Natural killer cell (primary cell): Measurements from ENCODE around the gene IGF2BP2. TPM values are rescaled to one million over a fixed set of nuclear protein-coding genes. Genes with fewer than 3 reads are reported as not detected.

Experiments used
- ATAC-seq, 3 donors: fragments of 150-1000 bp in 2 of 3; fragments of 200-7000 bp in 1 of 3; cut with Tn5 transposase; 1 replicate in 1 of 3; 2 replicates in 2 of 3; pipeline ENCODE4 v1.10.0; 2021; ENCODE audit warnings: mild to moderate bottlenecking in 2 of 3, moderate library complexity in 2 of 3
- DNase-seq, 2 donors: peaks; one replicate each; pipeline versions ENCODE4 v3.0.0 to v3.0.0-alpha.2; 2013 to 2021; ENCODE audit warnings: mixed read lengths in 1 of 2
- H3K27ac ChIP-seq: one replicate; pipeline ENCODE4 v1.5.1; 2013; ENCODE audit warnings: mild to moderate bottlenecking, low read length
- H3K27me3 ChIP-seq: one replicate; pipeline ENCODE4 v1.6.1; 2013; ENCODE audit warnings: low read length; ENCODE audit not compliant: control insufficient read depth, insufficient read depth
- H3K36me3 ChIP-seq: one replicate; pipeline ENCODE4 v1.6.1; 2013; ENCODE audit warnings: low read length; ENCODE audit not compliant: control insufficient read depth, insufficient read depth
- H3K4me1 ChIP-seq: one replicate; pipeline ENCODE4 v1.6.1; 2013; ENCODE audit warnings: low read length; ENCODE audit not compliant: control insufficient read depth, insufficient read depth
- H3K4me3 ChIP-seq: one replicate; pipeline ENCODE4 v1.5.1; 2013; ENCODE audit warnings: low read length
- H3K9me3 ChIP-seq: one replicate; pipeline ENCODE4 v1.6.1; 2013; ENCODE audit warnings: low read length; ENCODE audit not compliant: control insufficient read depth, insufficient read depth
- H3K27ac Mint-ChIP-seq, 2 donors: one replicate each; pipeline ENCODE4 v1.8.0; 2022; ENCODE audit warnings: mild to moderate bottlenecking in 2 of 2, mixed read lengths in 2 of 2, moderate library complexity in 1 of 2
- H3K27me3 Mint-ChIP-seq, 2 donors: one replicate each; pipeline ENCODE4 v1.8.0; 2022; ENCODE audit warnings: low read depth in 2 of 2, mixed read lengths in 2 of 2
- H3K36me3 Mint-ChIP-seq: one replicate; pipeline ENCODE4 v1.8.0; 2022; ENCODE audit warnings: mixed read lengths
- H3K4me1 Mint-ChIP-seq, 2 donors: one replicate each; pipeline ENCODE4 v1.8.0; 2022; ENCODE audit warnings: mixed read lengths in 2 of 2
- H3K4me3 Mint-ChIP-seq: one replicate; pipeline ENCODE4 v1.8.0; 2022; ENCODE audit warnings: mild to moderate bottlenecking, moderate library complexity, mixed read lengths
- H3K9me3 Mint-ChIP-seq, 2 donors: one replicate each; pipeline ENCODE4 v1.8.0; 2022; ENCODE audit warnings: mixed read lengths in 2 of 2
- WGBS: methylation state at CpG from one replicate; pipeline ENCODE4 v1.1.7; 2013; ENCODE audit warnings: missing lambda C conversion rate; ENCODE audit not compliant: insufficient coverage; 5-methylcytosine and 5-hydroxymethylcytosine counted together
- intact Hi-C: fragments of 100-400 bp; cut with micrococcal nuclease; formaldehyde crosslinking; loops from one replicate; pipeline ENCODE4 v1.14.2; 2022
- total RNA-seq, 4 donors: library from RNA; stranded (reverse); fragments of 120-200 nt in 1 of 4; gene quantifications; one replicate each; pipeline versions ENCODE4 v1.2.3 to v1.2.4, GENCODE V29; 2013 to 2022
- TF ChIP-seq, protein P1 (sequence below): fragments of 200-600 bp; IDR thresholded peaks from one replicate; pipeline ENCODE4 v1.8.0; 2022; ENCODE audit warnings: antibody characterized with exemption

The IGF2BP2 gene
- total RNA-seq, 3 donors from 2014 or later (not counting 1 experiment from before 2014, with no cell fraction given) = 4.2 to 16.8 (median 8.8) TPM

DNA sequence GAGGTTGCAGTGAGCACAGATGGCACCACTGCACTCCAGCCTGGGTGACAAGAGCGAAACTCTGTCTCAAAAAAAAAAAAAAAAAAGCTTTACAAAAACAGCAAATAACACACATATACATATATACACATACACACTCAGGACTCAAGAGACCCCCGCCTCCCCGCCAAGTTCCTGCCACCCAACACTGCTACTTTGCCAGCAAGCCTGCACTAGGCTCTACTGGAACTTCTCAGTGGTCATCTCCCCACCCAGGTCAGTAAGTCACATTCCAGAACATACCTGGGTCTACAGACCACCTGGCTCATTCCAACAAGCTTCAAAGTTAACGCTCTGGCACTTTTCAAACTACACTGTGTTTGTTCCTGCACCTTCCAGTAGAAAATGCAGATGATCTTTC, 176.4 kb downstream of the IGF2BP2 start:
- no peaks in the 10 kb centered on the region for H3K9me3 Mint-ChIP-seq
- Histone ChIP-seq H3K9me3 (no peaks in the 10 kb centered on the region), H3K27ac (no peak overlapping the region), H3K27me3 (no peaks in the 10 kb centered on the region), H3K4me3 (no peak overlapping the region), H3K36me3 (no peaks in the 10 kb centered on the region), H3K4me1 (no peaks in the 10 kb centered on the region)
- TF ChIP-seq, protein P1, sequence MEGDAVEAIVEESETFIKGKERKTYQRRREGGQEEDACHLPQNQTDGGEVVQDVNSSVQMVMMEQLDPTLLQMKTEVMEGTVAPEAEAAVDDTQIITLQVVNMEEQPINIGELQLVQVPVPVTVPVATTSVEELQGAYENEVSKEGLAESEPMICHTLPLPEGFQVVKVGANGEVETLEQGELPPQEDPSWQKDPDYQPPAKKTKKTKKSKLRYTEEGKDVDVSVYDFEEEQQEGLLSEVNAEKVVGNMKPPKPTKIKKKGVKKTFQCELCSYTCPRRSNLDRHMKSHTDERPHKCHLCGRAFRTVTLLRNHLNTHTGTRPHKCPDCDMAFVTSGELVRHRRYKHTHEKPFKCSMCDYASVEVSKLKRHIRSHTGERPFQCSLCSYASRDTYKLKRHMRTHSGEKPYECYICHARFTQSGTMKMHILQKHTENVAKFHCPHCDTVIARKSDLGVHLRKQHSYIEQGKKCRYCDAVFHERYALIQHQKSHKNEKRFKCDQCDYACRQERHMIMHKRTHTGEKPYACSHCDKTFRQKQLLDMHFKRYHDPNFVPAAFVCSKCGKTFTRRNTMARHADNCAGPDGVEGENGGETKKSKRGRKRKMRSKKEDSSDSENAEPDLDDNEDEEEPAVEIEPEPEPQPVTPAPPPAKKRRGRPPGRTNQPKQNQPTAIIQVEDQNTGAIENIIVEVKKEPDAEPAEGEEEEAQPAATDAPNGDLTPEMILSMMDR = no peak
- WGBS = 89% methylated on average over 4 of the region's 4 CpGs
- H3K27ac Mint-ChIP-seq = no peak overlapping the region
- H3K4me3 Mint-ChIP-seq = no peak overlapping the region
- intact Hi-C loops = no loop called here
- ATAC-seq (no peak), DNase-seq (no peak)
- no peaks in the 10 kb centered on the region for H3K36me3 Mint-ChIP-seq
- H3K27me3 Mint-ChIP-seq = no peaks in the 10 kb centered on the region
- peaks cover 0 to 5% of the 10 kb centered on the region in 2 donors for H3K4me1 Mint-ChIP-seq

DNA sequence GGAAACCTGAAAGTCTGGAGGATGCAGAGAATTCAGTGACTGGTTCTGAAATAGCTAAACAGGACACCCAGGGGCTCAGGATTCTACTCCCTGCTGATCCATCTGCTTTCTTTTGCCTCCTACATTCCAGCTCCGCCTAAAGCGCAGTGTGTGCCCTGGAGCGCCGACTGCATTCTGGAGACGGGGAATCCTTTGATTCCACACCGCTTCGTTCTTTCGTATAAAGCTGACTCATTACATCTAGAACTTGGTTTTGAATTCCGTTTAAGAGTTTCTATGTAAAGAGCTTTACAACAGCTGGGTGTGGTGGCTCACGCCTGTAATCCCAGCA, 177.0 kb downstream of the IGF2BP2 start:
- Mint-ChIP-seq H3K4me1 (peaks cover 0 to 5% of the 10 kb centered on the region in 2 donors), H3K4me3 (no peak overlapping the region), H3K27me3 (no peaks in the 10 kb centered on the region), H3K9me3 (no peaks in the 10 kb centered on the region), H3K36me3 (no peaks in the 10 kb centered on the region), H3K27ac (no peak overlapping the region)
- Histone ChIP-seq H3K4me1 (no peaks in the 10 kb centered on the region), H3K36me3 (no peaks in the 10 kb centered on the region), H3K27me3 (no peaks in the 10 kb centered on the region), H3K9me3 (no peaks in the 10 kb centered on the region), H3K4me3 (no peak overlapping the region), H3K27ac (no peak overlapping the region)
- TF ChIP-seq, protein P1 = no peak
- WGBS = 95% methylated on average over 10 of the region's 10 CpGs
- ATAC-seq (no peak), DNase-seq (no peak)
- intact Hi-C loops = no loop called here

DNA sequence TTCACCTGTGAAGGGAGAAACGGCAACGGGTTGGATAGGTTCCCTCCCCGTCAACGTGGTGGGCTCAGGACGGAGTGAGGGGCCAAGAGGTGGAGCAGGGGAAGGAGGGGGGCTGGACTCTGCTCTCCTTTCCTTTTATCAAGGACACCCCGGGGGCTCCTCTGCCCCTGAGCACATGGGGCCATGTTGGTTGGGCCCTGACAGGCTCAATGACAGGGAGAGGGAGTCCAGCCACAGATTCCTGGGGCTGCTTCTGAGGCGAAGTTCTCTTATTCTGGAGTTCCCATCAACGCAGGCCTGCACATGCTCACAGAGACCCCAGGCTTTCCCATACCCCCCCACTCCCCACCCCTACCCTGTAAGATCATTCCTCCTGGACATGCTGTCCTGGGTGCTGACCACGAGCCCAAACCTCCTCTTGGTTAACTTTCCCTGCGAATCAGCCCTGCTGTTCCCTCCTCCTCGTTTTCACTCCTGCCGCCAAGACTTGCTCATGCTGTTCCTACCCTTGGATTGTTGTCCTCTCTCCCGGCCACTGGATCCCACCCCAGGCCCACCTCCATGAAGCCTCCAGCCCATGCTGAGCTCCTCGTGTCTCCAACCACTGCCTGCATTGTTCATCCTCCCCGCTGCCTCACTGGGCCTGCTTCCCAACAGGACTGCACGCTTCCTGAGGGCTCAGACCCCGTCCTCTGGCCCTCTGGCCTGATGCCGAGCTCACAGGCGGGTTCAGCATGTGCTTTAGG, 177.5 kb downstream of the IGF2BP2 start:
- ATAC-seq = no peak

More for the DNA sequence above, 177.5 kb downstream of the IGF2BP2 start:
- Histone ChIP-seq H3K4me1 (no peaks in the 10 kb centered on the region), H3K27ac (no peak overlapping the region), H3K9me3 (no peaks in the 10 kb centered on the region), H3K4me3 (no peak overlapping the region), H3K27me3 (no peaks in the 10 kb centered on the region), H3K36me3 (no peaks in the 10 kb centered on the region)
- Mint-ChIP-seq H3K27ac (no peak overlapping the region), H3K9me3 (no peaks in the 10 kb centered on the region), H3K4me3 (no peak overlapping the region), H3K36me3 (no peaks in the 10 kb centered on the region), H3K27me3 (no peaks in the 10 kb centered on the region), H3K4me1 (peaks cover 0 to 3% of the 10 kb centered on the region in 2 donors)
- 77% methylated on average over 19 of the region's 19 CpGs for WGBS
- TF ChIP-seq, protein P1 = no peak
- intact Hi-C loops = no loop called here
- no peak for DNase-seq
